Peyer's patch (tissue), 4 donors: ENCODE data around the gene CCDC83.

ENCODE experiments used
- POLR2A ChIP-seq, 2 donors: fragments of 450-650 bp; IDR thresholded peaks; one replicate each; pipeline ENCODE4 v1.5.1; 2017; ENCODE audit warnings: antibody characterized with exemption in 2 of 2, mild to moderate bottlenecking in 2 of 2, moderate library complexity in 2 of 2
- TF ChIP-seq, protein P1 (sequence below), 6 experiments: fragments of 450-650 bp in 4 of 6; fragments of 200-600 bp in 2 of 6; sonication (generic) in 1 of 6; IDR thresholded peaks; one replicate each; pipeline ENCODE4 v1.5.1; 2017 to 2019; ENCODE audit warnings: antibody characterized with exemption in 6 of 6, mild to moderate bottlenecking in 3 of 6, moderate library complexity in 1 of 6

- TF ChIP-seq, protein P1, sequence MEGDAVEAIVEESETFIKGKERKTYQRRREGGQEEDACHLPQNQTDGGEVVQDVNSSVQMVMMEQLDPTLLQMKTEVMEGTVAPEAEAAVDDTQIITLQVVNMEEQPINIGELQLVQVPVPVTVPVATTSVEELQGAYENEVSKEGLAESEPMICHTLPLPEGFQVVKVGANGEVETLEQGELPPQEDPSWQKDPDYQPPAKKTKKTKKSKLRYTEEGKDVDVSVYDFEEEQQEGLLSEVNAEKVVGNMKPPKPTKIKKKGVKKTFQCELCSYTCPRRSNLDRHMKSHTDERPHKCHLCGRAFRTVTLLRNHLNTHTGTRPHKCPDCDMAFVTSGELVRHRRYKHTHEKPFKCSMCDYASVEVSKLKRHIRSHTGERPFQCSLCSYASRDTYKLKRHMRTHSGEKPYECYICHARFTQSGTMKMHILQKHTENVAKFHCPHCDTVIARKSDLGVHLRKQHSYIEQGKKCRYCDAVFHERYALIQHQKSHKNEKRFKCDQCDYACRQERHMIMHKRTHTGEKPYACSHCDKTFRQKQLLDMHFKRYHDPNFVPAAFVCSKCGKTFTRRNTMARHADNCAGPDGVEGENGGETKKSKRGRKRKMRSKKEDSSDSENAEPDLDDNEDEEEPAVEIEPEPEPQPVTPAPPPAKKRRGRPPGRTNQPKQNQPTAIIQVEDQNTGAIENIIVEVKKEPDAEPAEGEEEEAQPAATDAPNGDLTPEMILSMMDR (IDR thresholded peaks at IDR 0.05): no peak
- TF ChIP-seq POLR2A (IDR thresholded peaks at IDR 0.05): no peak
Measured at GRCh38 chr11:85815186-85815931, 39.8 kb upstream of the CCDC83 start.
